ENCODE data around the gene KLHL15. TPM values are rescaled to one million over a fixed set of nuclear protein-coding genes. Genes with fewer than 3 reads are reported as not detected.

Gene KLHL15, protein sequence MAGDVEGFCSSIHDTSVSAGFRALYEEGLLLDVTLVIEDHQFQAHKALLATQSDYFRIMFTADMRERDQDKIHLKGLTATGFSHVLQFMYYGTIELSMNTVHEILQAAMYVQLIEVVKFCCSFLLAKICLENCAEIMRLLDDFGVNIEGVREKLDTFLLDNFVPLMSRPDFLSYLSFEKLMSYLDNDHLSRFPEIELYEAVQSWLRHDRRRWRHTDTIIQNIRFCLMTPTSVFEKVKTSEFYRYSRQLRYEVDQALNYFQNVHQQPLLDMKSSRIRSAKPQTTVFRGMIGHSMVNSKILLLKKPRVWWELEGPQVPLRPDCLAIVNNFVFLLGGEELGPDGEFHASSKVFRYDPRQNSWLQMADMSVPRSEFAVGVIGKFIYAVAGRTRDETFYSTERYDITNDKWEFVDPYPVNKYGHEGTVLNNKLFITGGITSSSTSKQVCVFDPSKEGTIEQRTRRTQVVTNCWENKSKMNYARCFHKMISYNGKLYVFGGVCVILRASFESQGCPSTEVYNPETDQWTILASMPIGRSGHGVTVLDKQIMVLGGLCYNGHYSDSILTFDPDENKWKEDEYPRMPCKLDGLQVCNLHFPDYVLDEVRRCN
- 2.2 and 5.8 TPM in 2 replicates for total RNA-seq

DNA sequence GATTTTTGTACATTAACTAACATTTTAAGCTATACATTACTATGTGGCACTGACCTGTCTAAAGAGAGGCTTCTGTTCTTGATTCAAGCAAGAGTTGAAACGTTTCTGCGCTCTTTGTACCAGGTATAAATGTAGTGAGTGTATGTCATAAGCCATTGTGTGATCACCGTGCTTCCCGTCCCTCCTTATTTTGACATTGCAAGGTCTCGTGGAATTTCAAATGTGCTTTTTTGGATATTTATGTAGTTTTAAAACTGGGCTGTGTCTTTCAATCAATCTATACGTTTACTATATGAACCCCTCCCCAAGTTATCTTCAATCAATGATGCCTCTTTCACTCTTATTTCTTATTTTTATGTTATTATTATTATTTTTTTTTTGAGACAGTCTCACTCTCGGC lies at the start of gene KLHL15:
Gene KLHL15 (minus strand): TSS at position 101 of the 400 bp plus-strand sequence. CDS start 20,493 bp downstream, outside the sequence.

DNA sequence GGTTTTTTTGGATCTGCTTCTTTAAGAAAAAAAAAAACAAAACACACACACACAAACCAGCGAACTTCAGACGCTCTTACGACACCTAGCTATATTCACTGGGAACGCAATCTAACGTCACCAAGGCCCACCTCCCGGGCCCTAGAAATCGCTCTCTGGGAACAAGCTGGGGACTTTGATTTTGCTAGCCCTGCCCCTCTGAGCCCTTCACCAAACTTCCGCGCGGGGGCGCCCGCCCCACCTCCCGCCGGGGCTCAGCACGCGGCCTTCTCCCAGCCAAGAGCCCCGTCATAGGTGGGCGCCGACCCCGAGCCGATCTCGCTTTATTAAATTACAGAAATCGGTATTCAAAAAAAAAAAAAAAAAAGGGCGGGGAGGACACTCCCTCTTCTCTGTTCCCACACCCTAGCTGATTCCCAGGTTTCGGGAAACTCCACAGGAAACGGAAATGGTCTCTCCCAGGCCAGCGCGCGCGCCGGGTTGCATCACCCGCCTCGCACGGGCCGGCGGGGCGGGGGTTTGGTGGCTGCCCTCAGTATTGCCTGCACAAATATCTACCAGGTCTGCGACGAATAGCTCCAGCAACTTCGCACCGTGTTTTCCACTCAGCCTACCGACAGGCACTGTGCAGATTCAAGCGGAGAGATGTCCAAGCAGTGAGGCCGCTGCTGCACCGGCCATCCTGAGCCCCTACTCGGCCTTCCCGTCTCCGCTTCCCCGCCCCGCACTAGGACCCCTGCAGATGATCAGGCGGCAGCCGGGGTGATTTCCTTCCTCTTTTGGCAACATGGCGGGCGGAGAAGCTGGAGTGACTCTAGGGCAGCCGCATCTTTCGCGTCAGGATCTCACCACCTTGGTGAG lies 27.4 kb upstream of the KLHL15 start, which contains the start of gene EIF2S3:
Gene EIF2S3 (plus strand): TSS at position 775 of the 861 bp plus-strand sequence. CDS start 13 bp downstream, at position 788.

Other genes starting within 250 kb of the KLHL15 start
- 661 and 875 TPM in 2 replicates for gene SAT1, start 244.0 kb downstream of the KLHL15 start, total RNA-seq
- gene APOO, start 119.2 kb downstream of the KLHL15 start, total RNA-seq = 8.9 and 16.6 TPM in 2 replicates
- not detected in 2 replicates for gene CXorf58, start 119.2 kb downstream of the KLHL15 start, total RNA-seq
- 279 and 282 TPM in 2 replicates for gene EIF2S3, start 27.8 kb upstream of the KLHL15 start, total RNA-seq
- gene ZFX, start 122.5 kb upstream of the KLHL15 start, total RNA-seq = 23.1 and 36.9 TPM in 2 replicates

Data from tracheal epithelial cell (primary cell).